SK-N-SH treated with all-trans-retinoic acid at 6 μM for 48 hours (cell line): ENCODE results near the gene GRM4.

Experiments
- ATAC-seq: fragments of 200-7000 bp; cut with Tn5 transposase; 3 replicates; pipeline ENCODE4 v1.9.1; 2020; ENCODE audit warnings: mild to moderate bottlenecking, moderate library complexity
- ARNTL ChIP-seq: fragments of 450-650 bp; formaldehyde crosslinking; IDR thresholded peaks from 2 replicates; pipeline ENCODE4 v1.5.0; 2020; ENCODE audit warnings: low read depth, mild to moderate bottlenecking, moderate library complexity, borderline replicate concordance
- CSDC2 ChIP-seq: fragments of 250-450 bp; sonication (Bioruptor Pico); IDR thresholded peaks from 2 replicates; pipeline ENCODE4 v1.5.0; 2020; ENCODE audit warnings: mild to moderate bottlenecking, moderate library complexity
- ESRRG ChIP-seq: fragments of 250-450 bp; sonication (Bioruptor Pico); IDR thresholded peaks from 2 replicates; pipeline ENCODE4 v1.6.1; 2021; ENCODE audit warnings: mild to moderate bottlenecking
- GLIS3 ChIP-seq: fragments of 250-450 bp; sonication (Bioruptor Pico); IDR thresholded peaks from 2 replicates; pipeline ENCODE4 v1.5.0; 2020; ENCODE audit warnings: mild to moderate bottlenecking, moderate library complexity
- ISL1 ChIP-seq: fragments of 250-450 bp; sonication (Bioruptor Pico); IDR thresholded peaks from 2 replicates; pipeline ENCODE4 v2.1.2; 2022; ENCODE audit warnings: mild to moderate bottlenecking, moderate library complexity
- OSR1 ChIP-seq: fragments of 250-450 bp; sonication (Bioruptor Pico); IDR thresholded peaks from 2 replicates; pipeline ENCODE4 v1.8.0; 2022; ENCODE audit warnings: moderate library complexity, mild to moderate bottlenecking, inconsistent platforms
- PPARA ChIP-seq: fragments of 250-450 bp; sonication (Bioruptor Pico); IDR thresholded peaks from 2 replicates; pipeline ENCODE4 v1.5.0; 2020; ENCODE audit warnings: mild to moderate bottlenecking, borderline replicate concordance
- RARB ChIP-seq: fragments of 250-450 bp; sonication (Bioruptor Pico); IDR thresholded peaks from 2 replicates; pipeline ENCODE4 v1.8.0; 2021; ENCODE audit warnings: mild to moderate bottlenecking, moderate library complexity
- SNAI2 ChIP-seq: fragments of 250-450 bp; sonication (Bioruptor Pico); IDR thresholded peaks from 2 replicates; pipeline ENCODE4 v1.5.0; 2020; ENCODE audit warnings: mild to moderate bottlenecking, moderate library complexity
- TOX ChIP-seq: fragments of 250-450 bp; sonication (Bioruptor Pico); IDR thresholded peaks from 2 replicates; pipeline ENCODE4 v1.8.0; 2021; ENCODE audit warnings: mild to moderate bottlenecking, moderate library complexity, borderline replicate concordance
- ZC3H10 ChIP-seq: fragments of 250-450 bp; sonication (Bioruptor Pico); IDR thresholded peaks from 2 replicates; pipeline ENCODE4 v1.5.1; 2021; ENCODE audit warnings: mild to moderate bottlenecking, moderate library complexity
- ZFP3 ChIP-seq: fragments of 250-450 bp; sonication (Bioruptor Pico); IDR thresholded peaks from 2 replicates; pipeline ENCODE4 v1.5.0; 2020; ENCODE audit warnings: mild to moderate bottlenecking, moderate library complexity
- ZNF565 ChIP-seq: fragments of 450-650 bp; formaldehyde crosslinking; conservative IDR thresholded peaks from 2 replicates; pipeline ENCODE4 v1.5.0; 2020; ENCODE audit warnings: low read depth, mild to moderate bottlenecking, moderate library complexity
- ZNF70 ChIP-seq: fragments of 450-650 bp; formaldehyde crosslinking; IDR thresholded peaks from 2 replicates; pipeline ENCODE4 v1.5.0; 2020; ENCODE audit warnings: mild to moderate bottlenecking, moderate library complexity
- TF ChIP-seq, protein P1 (sequence below): fragments of 250-450 bp; sonication (Bioruptor Pico); IDR thresholded peaks from 2 replicates; pipeline ENCODE4 v1.5.0; 2020; ENCODE audit warnings: mild to moderate bottlenecking, moderate library complexity
- TF ChIP-seq, protein P2 (sequence below): fragments of 250-450 bp; sonication (Bioruptor Pico); IDR thresholded peaks from 2 replicates; pipeline ENCODE4 v1.8.0; 2020; ENCODE audit warnings: mild to moderate bottlenecking, moderate library complexity, borderline replicate concordance
- TF ChIP-seq, protein P3 (sequence below): fragments of 250-450 bp; sonication (Bioruptor Pico); IDR thresholded peaks from 2 replicates; pipeline ENCODE4 v1.8.0; 2021; ENCODE audit warnings: low read depth, mild to moderate bottlenecking, moderate library complexity, borderline replicate concordance
- TF ChIP-seq, protein P4 (sequence below): fragments of 250-450 bp; sonication (Bioruptor Pico); IDR thresholded peaks from 2 replicates; pipeline ENCODE4 v1.5.1; 2020; ENCODE audit warnings: low read depth, mild to moderate bottlenecking, moderate library complexity

GRM4 gene

DNA sequence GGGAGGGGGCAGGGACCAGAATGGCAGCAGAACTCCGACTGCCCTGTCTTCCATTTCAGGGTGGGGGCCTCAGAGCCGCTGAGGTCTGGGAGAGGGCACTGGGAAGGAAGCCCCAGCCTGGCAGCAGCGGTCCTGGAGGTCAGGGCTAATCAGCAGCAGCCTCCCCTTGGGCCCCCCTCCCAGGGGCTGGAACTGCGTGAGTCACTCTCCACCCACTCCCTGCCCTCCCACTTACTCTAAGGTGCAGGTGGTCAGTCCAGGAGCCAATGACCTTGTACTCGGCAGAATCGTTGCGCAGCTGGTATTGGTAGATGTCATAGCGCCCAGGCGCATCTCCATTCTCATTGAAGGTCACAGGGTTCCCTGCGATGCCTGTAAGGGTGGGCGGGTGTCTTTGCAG lies 105.9 kb downstream of the GRM4 start (continued):
- TF ChIP-seq, protein P1, sequence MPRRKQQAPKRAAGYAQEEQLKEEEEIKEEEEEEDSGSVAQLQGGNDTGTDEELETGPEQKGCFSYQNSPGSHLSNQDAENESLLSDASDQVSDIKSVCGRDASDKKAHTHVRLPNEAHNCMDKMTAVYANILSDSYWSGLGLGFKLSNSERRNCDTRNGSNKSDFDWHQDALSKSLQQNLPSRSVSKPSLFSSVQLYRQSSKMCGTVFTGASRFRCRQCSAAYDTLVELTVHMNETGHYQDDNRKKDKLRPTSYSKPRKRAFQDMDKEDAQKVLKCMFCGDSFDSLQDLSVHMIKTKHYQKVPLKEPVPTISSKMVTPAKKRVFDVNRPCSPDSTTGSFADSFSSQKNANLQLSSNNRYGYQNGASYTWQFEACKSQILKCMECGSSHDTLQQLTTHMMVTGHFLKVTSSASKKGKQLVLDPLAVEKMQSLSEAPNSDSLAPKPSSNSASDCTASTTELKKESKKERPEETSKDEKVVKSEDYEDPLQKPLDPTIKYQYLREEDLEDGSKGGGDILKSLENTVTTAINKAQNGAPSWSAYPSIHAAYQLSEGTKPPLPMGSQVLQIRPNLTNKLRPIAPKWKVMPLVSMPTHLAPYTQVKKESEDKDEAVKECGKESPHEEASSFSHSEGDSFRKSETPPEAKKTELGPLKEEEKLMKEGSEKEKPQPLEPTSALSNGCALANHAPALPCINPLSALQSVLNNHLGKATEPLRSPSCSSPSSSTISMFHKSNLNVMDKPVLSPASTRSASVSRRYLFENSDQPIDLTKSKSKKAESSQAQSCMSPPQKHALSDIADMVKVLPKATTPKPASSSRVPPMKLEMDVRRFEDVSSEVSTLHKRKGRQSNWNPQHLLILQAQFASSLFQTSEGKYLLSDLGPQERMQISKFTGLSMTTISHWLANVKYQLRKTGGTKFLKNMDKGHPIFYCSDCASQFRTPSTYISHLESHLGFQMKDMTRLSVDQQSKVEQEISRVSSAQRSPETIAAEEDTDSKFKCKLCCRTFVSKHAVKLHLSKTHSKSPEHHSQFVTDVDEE (CRISPR knock-in tag) = no peak
- TF ChIP-seq, protein P2, sequence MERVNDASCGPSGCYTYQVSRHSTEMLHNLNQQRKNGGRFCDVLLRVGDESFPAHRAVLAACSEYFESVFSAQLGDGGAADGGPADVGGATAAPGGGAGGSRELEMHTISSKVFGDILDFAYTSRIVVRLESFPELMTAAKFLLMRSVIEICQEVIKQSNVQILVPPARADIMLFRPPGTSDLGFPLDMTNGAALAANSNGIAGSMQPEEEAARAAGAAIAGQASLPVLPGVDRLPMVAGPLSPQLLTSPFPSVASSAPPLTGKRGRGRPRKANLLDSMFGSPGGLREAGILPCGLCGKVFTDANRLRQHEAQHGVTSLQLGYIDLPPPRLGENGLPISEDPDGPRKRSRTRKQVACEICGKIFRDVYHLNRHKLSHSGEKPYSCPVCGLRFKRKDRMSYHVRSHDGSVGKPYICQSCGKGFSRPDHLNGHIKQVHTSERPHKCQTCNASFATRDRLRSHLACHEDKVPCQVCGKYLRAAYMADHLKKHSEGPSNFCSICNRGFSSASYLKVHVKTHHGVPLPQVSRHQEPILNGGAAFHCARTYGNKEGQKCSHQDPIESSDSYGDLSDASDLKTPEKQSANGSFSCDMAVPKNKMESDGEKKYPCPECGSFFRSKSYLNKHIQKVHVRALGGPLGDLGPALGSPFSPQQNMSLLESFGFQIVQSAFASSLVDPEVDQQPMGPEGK = no peak
- no peak for TF ChIP-seq ZFP3 (CRISPR knock-in tag)
- TF ChIP-seq ZNF565 (CRISPR knock-in tag) = no peak
- no peak for TF ChIP-seq RARB (CRISPR knock-in tag)
- TF ChIP-seq GLIS3 = no peak
- TF ChIP-seq, protein P3, sequence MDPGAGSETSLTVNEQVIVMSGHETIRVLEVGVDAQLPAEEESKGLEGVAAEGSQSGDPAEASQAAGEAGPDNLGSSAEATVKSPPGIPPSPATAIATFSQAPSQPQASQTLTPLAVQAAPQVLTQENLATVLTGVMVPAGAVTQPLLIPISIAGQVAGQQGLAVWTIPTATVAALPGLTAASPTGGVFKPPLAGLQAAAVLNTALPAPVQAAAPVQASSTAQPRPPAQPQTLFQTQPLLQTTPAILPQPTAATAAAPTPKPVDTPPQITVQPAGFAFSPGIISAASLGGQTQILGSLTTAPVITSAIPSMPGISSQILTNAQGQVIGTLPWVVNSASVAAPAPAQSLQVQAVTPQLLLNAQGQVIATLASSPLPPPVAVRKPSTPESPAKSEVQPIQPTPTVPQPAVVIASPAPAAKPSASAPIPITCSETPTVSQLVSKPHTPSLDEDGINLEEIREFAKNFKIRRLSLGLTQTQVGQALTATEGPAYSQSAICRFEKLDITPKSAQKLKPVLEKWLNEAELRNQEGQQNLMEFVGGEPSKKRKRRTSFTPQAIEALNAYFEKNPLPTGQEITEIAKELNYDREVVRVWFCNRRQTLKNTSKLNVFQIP = no peak

DNA sequence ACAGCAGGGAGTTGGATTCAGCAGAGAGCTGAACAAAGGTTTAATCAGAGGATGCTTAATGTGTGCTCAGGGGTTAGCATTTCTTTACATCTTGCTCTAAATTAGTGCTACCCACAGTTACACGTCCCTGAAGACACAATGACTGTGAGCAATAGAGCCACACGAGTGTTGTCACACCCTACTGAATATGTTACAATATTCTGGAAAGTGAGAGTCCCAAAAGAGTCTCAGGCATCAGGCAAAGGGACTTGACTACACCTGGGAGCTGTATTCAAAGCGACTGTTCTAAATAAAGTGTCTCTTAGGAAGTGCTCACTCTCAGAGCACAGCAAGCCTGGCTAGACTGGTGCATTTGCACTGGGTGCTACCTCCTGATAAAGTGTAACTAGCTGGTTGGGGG lies 108.7 kb downstream of the GRM4 start:
- no peak for ATAC-seq
- TF ChIP-seq OSR1 (CRISPR knock-in tag) = no peak
- TF ChIP-seq TOX (CRISPR knock-in tag) = no peak
- TF ChIP-seq ZNF70 (CRISPR knock-in tag) = no peak
- TF ChIP-seq CSDC2 = no peak

DNA sequence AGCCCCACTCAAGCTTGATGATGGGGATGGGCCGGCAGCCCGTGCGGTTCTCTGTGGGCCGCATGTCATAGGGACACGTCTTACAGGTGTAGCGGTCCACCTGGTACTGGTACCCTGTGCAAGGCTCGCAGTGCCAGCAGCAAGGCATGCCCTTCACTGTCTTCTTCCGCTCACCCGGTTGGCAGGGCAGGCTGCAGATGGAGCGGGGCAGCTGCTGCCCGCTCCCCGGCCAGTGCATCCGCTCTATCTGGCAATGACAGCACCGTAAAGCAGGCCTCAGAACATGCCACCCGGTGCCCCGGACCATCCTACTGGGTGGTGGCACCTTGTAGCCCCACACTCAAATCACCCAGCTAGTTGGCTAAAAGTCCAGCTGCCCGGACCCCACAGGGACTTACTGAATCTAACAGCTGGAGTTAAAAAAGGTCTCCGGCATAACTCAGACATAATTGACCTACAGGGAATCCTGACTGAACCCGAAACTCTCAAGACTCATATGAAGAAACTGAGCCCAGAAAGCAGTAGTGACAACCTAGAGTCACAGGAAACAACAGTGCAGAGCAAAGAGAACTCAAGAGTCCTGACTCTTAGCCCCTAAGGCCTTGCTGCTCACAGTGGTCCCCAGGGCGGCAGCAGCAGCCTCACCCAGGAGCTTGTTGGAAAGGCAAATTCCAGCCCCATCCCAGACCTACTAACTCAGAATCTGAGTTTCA lies 109.4 kb downstream of the GRM4 start:
- TF ChIP-seq GLIS3 = no peak
- no peak for TF ChIP-seq ZC3H10 (CRISPR knock-in tag)
- TF ChIP-seq TOX (CRISPR knock-in tag) = no peak
- TF ChIP-seq OSR1 (CRISPR knock-in tag) = no peak
- TF ChIP-seq ISL1 (CRISPR knock-in tag) = no peak
- TF ChIP-seq, protein P1 (CRISPR knock-in tag) = no peak
- no peak for TF ChIP-seq PPARA
- TF ChIP-seq ESRRG = no peak
- no peak for TF ChIP-seq ARNTL (CRISPR knock-in tag)
- no peak for TF ChIP-seq SNAI2 (CRISPR knock-in tag)
- TF ChIP-seq, protein P4, sequence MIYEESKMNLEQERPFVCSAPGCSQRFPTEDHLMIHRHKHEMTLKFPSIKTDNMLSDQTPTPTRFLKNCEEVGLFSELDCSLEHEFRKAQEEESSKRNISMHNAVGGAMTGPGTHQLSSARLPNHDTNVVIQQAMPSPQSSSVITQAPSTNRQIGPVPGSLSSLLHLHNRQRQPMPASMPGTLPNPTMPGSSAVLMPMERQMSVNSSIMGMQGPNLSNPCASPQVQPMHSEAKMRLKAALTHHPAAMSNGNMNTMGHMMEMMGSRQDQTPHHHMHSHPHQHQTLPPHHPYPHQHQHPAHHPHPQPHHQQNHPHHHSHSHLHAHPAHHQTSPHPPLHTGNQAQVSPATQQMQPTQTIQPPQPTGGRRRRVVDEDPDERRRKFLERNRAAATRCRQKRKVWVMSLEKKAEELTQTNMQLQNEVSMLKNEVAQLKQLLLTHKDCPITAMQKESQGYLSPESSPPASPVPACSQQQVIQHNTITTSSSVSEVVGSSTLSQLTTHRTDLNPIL (CRISPR knock-in tag) = no peak
- no peak for TF ChIP-seq RARB (CRISPR knock-in tag)
- no peak for TF ChIP-seq CSDC2
- no peak for ATAC-seq
